PC-9 (cell line): ENCODE data around the gene LMTK3. TPM values are rescaled to one million over a fixed set of nuclear protein-coding genes. Genes with fewer than 3 reads are reported as not detected.

Experiments
- BruUV-seq: library from RNA; stranded (reverse); fragments of 400-500 nt; replicated peaks from 2 replicates; lab custom pipeline; 2021; lab: Mats Ljungman, UMichigan
- CTCF ChIA-PET: fragments of 300-600 bp; sonication (Branson Sonifier 250); formaldehyde crosslinking; loops from one replicate; lab custom pipeline; 2022; ENCODE audit warnings: antibody characterized with exemption; lab: Charles Lee
- POLR2A ChIA-PET: fragments of 300-600 bp; sonication (Branson Sonifier 250); formaldehyde crosslinking; loops from one replicate; lab custom pipeline; 2022; ENCODE audit warnings: antibody characterized with exemption; ENCODE audit not compliant: unreplicated experiment; lab: Charles Lee
- DNase-seq, 2 experiments: peaks; one replicate each; pipeline versions ENCODE4 v3.0.0 to v3.0.0-alpha.2; 2015 to 2022; ENCODE audit warnings: mixed read lengths in 1 of 2
- H2AFZ ChIP-seq: fragments of 200-600 bp; sonication (generic); 2 replicates; pipeline ENCODE4 v1.8.1; 2017; ENCODE audit warnings: antibody characterized with exemption
- H3F3A ChIP-seq: fragments of 200-600 bp; sonication (generic); 2 replicates; pipeline ENCODE4 v1.8.1; 2017; ENCODE audit warnings: antibody characterized with exemption, mild to moderate bottlenecking, low read depth; ENCODE audit not compliant: insufficient read depth
- H3K27ac ChIP-seq: fragments of 200-600 bp; sonication (generic); 2 replicates; pipeline ENCODE4 v1.6.1; 2016; ENCODE audit warnings: mixed run types
- H3K27me3 ChIP-seq: fragments of 200-600 bp; sonication (generic); 2 replicates; pipeline ENCODE4 v1.6.1; 2016; ENCODE audit warnings: low read depth, mixed run types; ENCODE audit not compliant: insufficient read depth
- H3K36me3 ChIP-seq: fragments of 200-600 bp; sonication (generic); 2 replicates; pipeline ENCODE4 v1.6.1; 2016; ENCODE audit warnings: low read depth, mixed run types
- H3K4me1 ChIP-seq: fragments of 200-600 bp; sonication (generic); replicated peaks from 2 replicates; pipeline ENCODE4 v1.6.1; 2016; ENCODE audit warnings: mixed run types; ENCODE audit not compliant: insufficient read depth
- H3K4me2 ChIP-seq: fragments of 200-600 bp; sonication (generic); 2 replicates; pipeline ENCODE4 v1.6.1; 2017; ENCODE audit warnings: mixed run types
- H3K4me3 ChIP-seq: fragments of 200-600 bp; sonication (generic); 2 replicates; pipeline ENCODE4 v1.6.1; 2016; ENCODE audit warnings: mixed run types
- H3K79me2 ChIP-seq: fragments of 200-600 bp; sonication (generic); 2 replicates; pipeline ENCODE4 v1.6.1; 2017; ENCODE audit warnings: low read depth, mixed run types
- H3K9me2 ChIP-seq: fragments of 200-600 bp; sonication (generic); 2 replicates; pipeline ENCODE4 v1.8.1; 2017; ENCODE audit warnings: mild to moderate bottlenecking; ENCODE audit not compliant: insufficient read depth
- H3K9me3 ChIP-seq: fragments of 200-600 bp; sonication (generic); 2 replicates; pipeline ENCODE4 v1.8.1; 2016; ENCODE audit warnings: low read depth; ENCODE audit not compliant: insufficient read depth
- H4K20me1 ChIP-seq: fragments of 200-600 bp; sonication (generic); 2 replicates; pipeline ENCODE4 v1.8.1; 2017; ENCODE audit not compliant: insufficient read depth
- EZH2 ChIP-seq: fragments of 200-600 bp; sonication (generic); IDR thresholded peaks from 2 replicates; pipeline ENCODE4 v1.8.0; 2017; ENCODE audit warnings: antibody characterized with exemption, low read depth
- intact Hi-C: fragments of 100-400 bp; cut with micrococcal nuclease; formaldehyde crosslinking; loops from one replicate; pipeline ENCODE4 v1.10.0; 2022; ENCODE audit not compliant: unreplicated experiment
- total RNA-seq: library from RNA; stranded (reverse); gene quantifications from 2 replicates; pipeline ENCODE4 v1.2.3, GENCODE V29; 2021
- TF ChIP-seq, protein P1 (sequence below): fragments of 200-600 bp; sonication (generic); conservative IDR thresholded peaks from 2 replicates; pipeline ENCODE4 v1.6.1; 2017; ENCODE audit warnings: mixed run types, antibody characterized with exemption, mild to moderate bottlenecking, moderate library complexity

The LMTK3 gene
- total RNA-seq, 1 experiment from 2014 or later: 13.9 TPM

- no peaks in the 10 kb centered on the region for H3K9me3 ChIP-seq
- ChIA-PET POLR2A (no interaction called here), CTCF (no interaction called here)
- no peak for DNase-seq
- TF ChIP-seq, protein P1, sequence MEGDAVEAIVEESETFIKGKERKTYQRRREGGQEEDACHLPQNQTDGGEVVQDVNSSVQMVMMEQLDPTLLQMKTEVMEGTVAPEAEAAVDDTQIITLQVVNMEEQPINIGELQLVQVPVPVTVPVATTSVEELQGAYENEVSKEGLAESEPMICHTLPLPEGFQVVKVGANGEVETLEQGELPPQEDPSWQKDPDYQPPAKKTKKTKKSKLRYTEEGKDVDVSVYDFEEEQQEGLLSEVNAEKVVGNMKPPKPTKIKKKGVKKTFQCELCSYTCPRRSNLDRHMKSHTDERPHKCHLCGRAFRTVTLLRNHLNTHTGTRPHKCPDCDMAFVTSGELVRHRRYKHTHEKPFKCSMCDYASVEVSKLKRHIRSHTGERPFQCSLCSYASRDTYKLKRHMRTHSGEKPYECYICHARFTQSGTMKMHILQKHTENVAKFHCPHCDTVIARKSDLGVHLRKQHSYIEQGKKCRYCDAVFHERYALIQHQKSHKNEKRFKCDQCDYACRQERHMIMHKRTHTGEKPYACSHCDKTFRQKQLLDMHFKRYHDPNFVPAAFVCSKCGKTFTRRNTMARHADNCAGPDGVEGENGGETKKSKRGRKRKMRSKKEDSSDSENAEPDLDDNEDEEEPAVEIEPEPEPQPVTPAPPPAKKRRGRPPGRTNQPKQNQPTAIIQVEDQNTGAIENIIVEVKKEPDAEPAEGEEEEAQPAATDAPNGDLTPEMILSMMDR: no peak
- TF ChIP-seq EZH2: no peak
- H3K27ac ChIP-seq: no peak overlapping the region
- H2AFZ ChIP-seq: no peak overlapping the region
- peaks cover 84% of the 10 kb centered on the region for H3F3A ChIP-seq
- no peaks in the 10 kb centered on the region for H3K9me2 ChIP-seq
- no peaks in the 10 kb centered on the region for H4K20me1 ChIP-seq
- intact Hi-C loops: loop anchor here (5.0 to 10.0 kb wide), 2 partner anchors 93 to 480 kb away; partner anchors contain the start of genes FTL, GRIN2D and KDELR1
- no peaks in the 10 kb centered on the region for H3K27me3 ChIP-seq
- no peaks in the 10 kb centered on the region for H3K36me3 ChIP-seq
- BruUV-seq: no TSS peak
- H3K79me2 ChIP-seq: no peaks in the 10 kb centered on the region
- no peak overlapping the region for H3K4me3 ChIP-seq
- no peak overlapping the region for H3K4me2 ChIP-seq
- H3K4me1 ChIP-seq: peaks cover 43% of the 10 kb centered on the region
These were observed 26.6 kb downstream of the LMTK3 start for GRCh38 chr19:48484931-48485612.

DNA sequence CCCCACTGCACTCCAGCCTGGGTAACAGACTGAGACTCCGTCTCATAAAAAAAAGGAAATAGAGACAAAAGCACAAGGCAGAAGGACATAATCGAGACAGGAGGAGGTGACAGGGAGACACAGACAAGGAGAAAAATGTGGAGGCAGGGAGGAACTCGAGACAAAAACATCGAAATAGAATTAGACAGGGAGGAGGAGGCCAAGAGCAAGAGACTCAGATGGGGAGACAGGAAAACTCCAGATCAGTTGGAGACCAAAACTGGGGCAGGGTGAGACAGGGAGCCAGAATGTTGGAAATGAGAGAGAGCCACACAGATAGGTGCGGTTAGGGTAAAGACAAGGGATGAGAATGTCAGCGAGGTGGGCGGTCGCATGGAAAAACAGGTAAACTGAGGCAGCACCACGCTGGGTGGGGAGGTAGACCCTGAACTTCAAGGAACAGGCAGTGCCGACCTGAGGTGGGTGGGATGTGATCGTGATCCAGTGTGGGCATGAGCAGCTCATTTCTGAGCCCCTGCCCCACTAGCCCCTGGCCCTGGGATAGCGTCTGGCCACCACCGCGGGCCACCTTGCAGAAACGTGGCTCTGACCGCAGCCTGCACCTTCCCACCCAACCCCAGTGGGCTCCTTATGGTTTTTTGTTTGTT, 27.3 kb downstream of the LMTK3 start:
- no peak for DNase-seq
- H3K9me3 ChIP-seq: no peaks in the 10 kb centered on the region
- no peaks in the 10 kb centered on the region for H3K27me3 ChIP-seq
- H3K79me2 ChIP-seq: no peaks in the 10 kb centered on the region
- no peaks in the 10 kb centered on the region for H3K9me2 ChIP-seq
- CTCF ChIA-PET: no interaction called here
- H3K27ac ChIP-seq: no peak overlapping the region
- H3K4me3 ChIP-seq: no peak overlapping the region
- no peaks in the 10 kb centered on the region; the same call in 1 of the 2 replicates for H4K20me1 ChIP-seq
- H2AFZ ChIP-seq: no peak overlapping the region
- POLR2A ChIA-PET: no interaction called here
- H3K4me2 ChIP-seq: no peak overlapping the region
- peaks cover 86% of the 10 kb centered on the region for H3F3A ChIP-seq
- peaks cover 36% of the 10 kb centered on the region for H3K4me1 ChIP-seq
- no peak for TF ChIP-seq EZH2
- TF ChIP-seq, protein P1: no peak
- no peaks in the 10 kb centered on the region for H3K36me3 ChIP-seq
- BruUV-seq: no TSS peak
- intact Hi-C loops: loop anchor here (10.0 kb wide), 1 partner anchor 480 kb away; the partner anchor contains the start of gene FTL

DNA sequence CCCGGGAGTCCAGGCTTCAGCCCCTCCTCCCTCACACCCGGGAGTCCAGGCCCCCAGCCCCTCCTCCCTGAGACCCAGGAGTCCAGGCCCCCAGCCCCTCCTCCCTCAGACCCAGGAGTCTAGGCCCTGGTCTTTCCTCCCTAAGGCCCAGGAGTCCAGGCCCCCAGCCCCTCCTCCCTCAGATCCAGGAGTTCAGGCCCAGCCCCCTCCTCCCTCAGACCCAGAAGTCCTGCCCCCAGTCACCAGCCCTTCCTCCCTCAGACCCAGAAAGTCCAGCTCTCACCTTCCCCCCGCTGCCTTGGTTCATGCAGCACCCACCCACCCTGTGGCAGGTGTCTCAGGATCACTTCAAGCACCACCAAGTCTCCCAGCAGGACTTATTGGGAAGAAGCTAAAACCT, 28.3 kb downstream of the LMTK3 start:
- DNase-seq: no peak
- Histone ChIP-seq H3K36me3 (peaks cover 2% of the 10 kb centered on the region; the same call in 1 of the 2 replicates), H3K4me2 (no peak overlapping the region), H3F3A (peaks cover 78% of the 10 kb centered on the region), H3K27ac (no peak overlapping the region), H2AFZ (no peak overlapping the region), H4K20me1 (peaks cover 5% of the 10 kb centered on the region; the same call in 1 of the 2 replicates), H3K27me3 (no peaks in the 10 kb centered on the region), H3K4me3 (no peak overlapping the region), H3K79me2 (no peaks in the 10 kb centered on the region), H3K9me3 (no peaks in the 10 kb centered on the region), H3K9me2 (no peaks in the 10 kb centered on the region), H3K4me1 (peaks cover 25% of the 10 kb centered on the region)
- CTCF ChIA-PET: no interaction called here
- POLR2A ChIA-PET: no interaction called here
- intact Hi-C loops: loop anchor here (10.0 kb wide), 1 partner anchor 482 kb away; the partner anchor contains the start of gene FTL
- no TSS peak for BruUV-seq
- TF ChIP-seq, protein P1: no peak
- TF ChIP-seq EZH2: no peak
